Measurements from ENCODE around the gene ITM2B. TPM values are rescaled to one million over a fixed set of nuclear protein-coding genes. Genes with fewer than 3 reads are reported as not detected.
"Not testable (repeated sequence)": the region's sequence is repeated elsewhere in the genome, so short reads cannot be mapped to it uniquely, and the experiment has no call there.

ITM2B gene
- total and polyA plus RNA-seq, 2 experiments from 2014 or later, result 139 to 318 TPM

- peaks cover 23% of the 10 kb centered on the region for H3K9me3 Mint-ChIP-seq
- H3K27ac ChIP-seq (ENCODE audit: low read depth), result no peak overlapping the region
- no peak for DNase-seq (ENCODE audit: low spot score)
- no peak overlapping the region for H3K4me2 ChIP-seq
- no peaks in the 10 kb centered on the region for H3K4me1 Mint-ChIP-seq
- H3F3A ChIP-seq (replicated peaks; ENCODE audit: low read depth), result no peaks in the 10 kb centered on the region
- H3K36me3 Mint-ChIP-seq (ENCODE audit: low read depth), result peaks cover 12% of the 10 kb centered on the region; the same call in 2 of the 3 replicates
- TF ChIP-seq ZNF114 (CRISPR knock-in tag; IDR thresholded peaks at IDR 0.05) (no peak), EZH2phosphoT487 (IDR thresholded peaks at IDR 0.05; ENCODE audit: unreplicated experiment) (no peak), ETS1 (IDR thresholded peaks at IDR 0.05) (no peak), CREB1 (CRISPR knock-in tag; IDR thresholded peaks at IDR 0.05; ENCODE audit: low read depth) (no peak), STAT1 (IDR thresholded peaks at IDR 0.05; ENCODE audit: unreplicated experiment) (no peak)
- no peak overlapping the region for H3K4me3 ChIP-seq
- H3K79me2 ChIP-seq (replicated peaks; ENCODE audit: insufficient read depth), result no peaks in the 10 kb centered on the region
- no peaks in the 10 kb centered on the region for H4K20me1 ChIP-seq (replicated peaks; ENCODE audit: insufficient read depth)
- no peaks in the 10 kb centered on the region for H3K4me1 ChIP-seq (ENCODE audit: insufficient read depth)
- H3K9me2 ChIP-seq (ENCODE audit: insufficient read depth), result 0 out of 2 replicates have a peak, but pooled peaks cover 10% of the 10 kb centered on the region
- H3K27me3 ChIP-seq (ENCODE audit: insufficient read depth), result no peaks in the 10 kb centered on the region
- H3K4me3 Mint-ChIP-seq, result no peak overlapping the region
- no peaks in the 10 kb centered on the region for H3K36me3 ChIP-seq (ENCODE audit: insufficient read depth)
- ATAC-seq, result no peak
- no peaks in the 10 kb centered on the region for H3K27me3 Mint-ChIP-seq (ENCODE audit: insufficient read depth, low read depth, poor library complexity)
- no peak overlapping the region for H3K27ac Mint-ChIP-seq
- H2AFZ ChIP-seq, result no peak overlapping the region
Measured at GRCh38 chr13:48214519-48215121, 18.4 kb upstream of the ITM2B start.

- H3K4me3 ChIP-seq; H3K4me1 Mint-ChIP-seq; DNase-seq (ENCODE audit: low spot score); H3K9me2 ChIP-seq (ENCODE audit: insufficient read depth); H3K4me1 ChIP-seq (ENCODE audit: insufficient read depth); H3K27me3 ChIP-seq (ENCODE audit: insufficient read depth); H3K79me2 ChIP-seq (replicated peaks; ENCODE audit: insufficient read depth); H2AFZ ChIP-seq; H3K36me3 ChIP-seq (ENCODE audit: insufficient read depth); H3K4me2 ChIP-seq; H4K20me1 ChIP-seq (replicated peaks; ENCODE audit: insufficient read depth); ATAC-seq; H3F3A ChIP-seq (replicated peaks; ENCODE audit: low read depth); H3K27ac Mint-ChIP-seq; H3K27me3 Mint-ChIP-seq (ENCODE audit: insufficient read depth, low read depth, poor library complexity); H3K4me3 Mint-ChIP-seq; H3K27ac ChIP-seq (ENCODE audit: low read depth): not testable (repeated sequence)
- peaks cover 23% of the 10 kb centered on the region for H3K9me3 Mint-ChIP-seq
- H3K36me3 Mint-ChIP-seq (ENCODE audit: low read depth), result peaks cover 12% of the 10 kb centered on the region; the same call in 2 of the 3 replicates
Measured at GRCh38 chr13:48215511-48216203, 17.3 kb upstream of the ITM2B start.

- Mint-ChIP-seq H3K4me1 (no peaks in the 10 kb centered on the region), H3K9me3 (peaks cover 23% of the 10 kb centered on the region), H3K36me3 (ENCODE audit: low read depth) (peaks cover 12% of the 10 kb centered on the region; the same call in 2 of the 3 replicates), H3K27me3 (ENCODE audit: insufficient read depth, low read depth, poor library complexity) (no peaks in the 10 kb centered on the region), H3K4me3 (no peak overlapping the region), H3K27ac (no peak overlapping the region)
- Histone ChIP-seq H3K4me3 (no peak overlapping the region), H3K9me2 (ENCODE audit: insufficient read depth) (0 out of 2 replicates have a peak, but pooled peaks cover 10% of the 10 kb centered on the region), H3K27me3 (ENCODE audit: insufficient read depth) (no peaks in the 10 kb centered on the region), H3K4me1 (ENCODE audit: insufficient read depth) (no peaks in the 10 kb centered on the region), H3K79me2 (replicated peaks; ENCODE audit: insufficient read depth) (no peaks in the 10 kb centered on the region), H2AFZ (no peak overlapping the region), H3K36me3 (ENCODE audit: insufficient read depth) (no peaks in the 10 kb centered on the region), H4K20me1 (replicated peaks; ENCODE audit: insufficient read depth) (no peaks in the 10 kb centered on the region), H3F3A (replicated peaks; ENCODE audit: low read depth) (no peaks in the 10 kb centered on the region), H3K4me2 (no peak overlapping the region), H3K27ac (ENCODE audit: low read depth) (no peak overlapping the region)
- DNase-seq (ENCODE audit: low spot score), result peak; percentile 18
- ATAC-seq, result no peak
- TF ChIP-seq ZNF331 (CRISPR knock-in tag; IDR thresholded peaks at IDR 0.05; ENCODE audit: low read depth) (no peak), JUNB (IDR thresholded peaks at IDR 0.05; ENCODE audit: unreplicated experiment) (no peak), CREB1 (CRISPR knock-in tag; IDR thresholded peaks at IDR 0.05; ENCODE audit: low read depth) (no peak), ZNF462 (CRISPR knock-in tag; IDR thresholded peaks at IDR 0.05) (no peak), NANOG (IDR thresholded peaks at IDR 0.05; ENCODE audit: borderline replicate concordance) (no peak)
Measured at GRCh38 chr13:48216204-48216711, 16.7 kb upstream of the ITM2B start.

Data from GM23338 (cell line).